Mesenteric fat pad (tissue), 1 donor: ENCODE results near the gene GABRD. TPM values are rescaled to one million over a fixed set of nuclear protein-coding genes. Genes with fewer than 3 reads are reported as not detected.

ENCODE experiments used
- DNase-seq: peaks from one replicate; pipeline ENCODE4 v3.0.0-alpha.2; 2020; ENCODE audit warnings: low spot score
- total RNA-seq: library from RNA; stranded (reverse); fragmentation: NEBNext Ultra II Directional; extraction: Animal tissue kit (Norgen Biotek cat#: 25700); gene quantifications from one replicate; pipeline ENCODE4 v1.2.1, GENCODE V29; 2021
- donor health status: DM: yes; HTN: yes; CAD: no.

Gene GABRD
- total RNA-seq, 1 donor from 2014 or later = not detected

GRCh38 chr1:1985375-1986050 lies 33.6 kb upstream of the GABRD start:
- DNase-seq = no peak

GRCh38 chr1:1986451-1987141 lies 32.5 kb upstream of the GABRD start:
- no peak for DNase-seq

- DNase-seq = no peak
Measured at GRCh38 chr1:1987142-1987510, 32.0 kb upstream of the GABRD start.

DNA sequence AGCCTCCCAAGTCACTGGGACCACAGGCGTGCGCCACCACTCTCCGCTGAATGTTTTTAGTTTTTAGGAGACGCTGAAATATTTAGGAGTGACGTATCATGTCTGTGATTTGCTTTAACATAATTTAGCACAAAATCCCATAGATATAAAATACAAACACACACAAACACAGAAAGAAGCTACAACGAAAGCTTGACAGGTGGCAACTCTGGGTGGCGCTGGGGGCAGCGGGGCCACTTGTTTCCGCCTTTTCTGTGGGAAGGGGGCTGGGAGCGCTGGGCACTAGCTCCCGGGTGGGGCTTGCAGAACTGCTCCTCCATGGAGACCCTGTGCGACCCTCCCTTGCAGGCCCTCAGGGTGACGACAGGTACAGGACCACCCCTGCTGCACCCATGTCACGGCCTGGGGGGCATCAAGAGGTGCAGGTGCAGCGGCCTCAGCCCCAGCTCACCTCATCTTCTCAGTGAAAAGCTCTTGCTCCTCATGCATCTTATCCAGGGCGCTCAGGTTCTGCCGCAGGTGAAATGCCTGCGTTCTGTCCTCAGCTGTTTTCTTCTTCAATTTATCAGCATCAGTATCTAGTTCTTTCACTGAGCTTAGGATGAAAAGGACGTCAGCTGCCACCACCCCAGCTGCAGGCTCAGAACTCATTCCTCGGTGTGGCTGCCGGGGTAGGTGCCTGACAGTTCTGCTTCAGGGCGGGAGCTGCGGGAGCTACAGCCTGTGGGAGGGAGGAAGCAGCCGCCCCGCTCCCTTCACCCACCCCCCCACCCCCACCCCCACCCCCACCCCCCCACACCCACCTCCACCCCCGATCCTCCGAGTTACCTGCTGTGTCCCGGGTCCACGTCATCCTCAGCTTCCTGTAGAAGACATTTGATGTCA lies 30.8 kb upstream of the GABRD start:
- no peak for DNase-seq

GRCh38 chr1:1989102-1989542 lies 30.0 kb upstream of the GABRD start:
- no peak for DNase-seq

DNA sequence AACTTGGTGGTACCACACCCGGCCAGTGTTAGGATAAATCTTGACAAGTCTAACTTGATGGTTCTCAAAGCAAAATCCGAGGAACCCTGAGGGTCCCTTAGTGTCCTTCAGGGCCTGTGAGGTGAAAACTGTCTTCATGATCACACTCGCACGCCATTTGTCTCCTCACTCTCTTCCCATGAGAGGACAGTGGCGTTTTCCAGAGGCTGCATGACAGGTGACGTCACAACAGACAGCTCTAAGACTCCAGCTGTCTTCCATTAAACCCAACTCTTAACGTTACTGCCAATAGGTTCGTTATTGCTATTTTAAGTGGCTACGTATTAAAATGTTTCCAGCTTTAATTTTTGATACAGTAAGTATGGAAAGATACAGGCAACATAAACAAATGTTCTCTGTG lies 29.4 kb upstream of the GABRD start:
- no peak for DNase-seq

DNA sequence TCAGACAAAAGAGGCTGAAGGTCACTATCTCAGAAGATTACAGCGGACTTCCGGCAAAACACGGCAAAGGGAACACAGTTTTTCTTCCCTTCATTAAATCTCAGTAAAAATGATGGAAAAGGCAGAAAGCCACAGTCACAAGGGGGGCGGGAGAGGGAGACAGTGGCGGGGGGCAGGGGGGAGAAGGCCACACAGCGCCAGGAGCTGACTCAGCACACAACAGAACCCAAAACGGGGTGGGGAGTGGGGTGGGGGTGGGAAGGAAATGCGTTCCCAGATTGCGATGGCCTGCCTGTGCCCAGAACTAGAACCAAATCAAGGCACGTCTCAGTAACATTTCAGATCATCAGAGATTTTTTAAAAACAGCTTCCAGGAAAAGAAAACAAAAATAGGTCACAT lies 28.9 kb upstream of the GABRD start:
- DNase-seq = no peak

GRCh38 chr1:1994536-1994935 lies 24.6 kb upstream of the GABRD start:
- DNase-seq = no peak

GRCh38 chr1:1996207-1996651 lies 22.9 kb upstream of the GABRD start:
- DNase-seq = no peak

DNA sequence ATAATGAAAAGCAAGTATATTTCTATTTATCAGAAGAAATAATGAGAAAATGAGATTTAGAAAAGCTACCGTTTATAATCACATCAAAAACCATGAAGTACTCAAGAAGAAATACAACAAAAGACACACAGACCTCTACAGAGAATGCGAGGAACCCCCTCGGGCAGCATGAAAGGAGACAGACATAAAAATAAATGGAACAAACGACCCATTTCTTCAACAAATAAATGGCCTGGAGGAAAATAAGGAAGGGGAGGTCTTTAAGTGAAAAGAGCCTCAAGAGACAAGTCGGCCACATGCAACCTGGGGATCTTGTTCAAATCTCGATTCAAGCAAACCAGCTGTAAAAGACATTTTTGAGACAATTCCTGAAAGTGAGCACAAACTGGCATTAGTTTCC lies 21.6 kb upstream of the GABRD start:
- DNase-seq = no peak

- no peak for DNase-seq
Measured at GRCh38 chr1:2000432-2000831, 18.7 kb upstream of the GABRD start.

DNA sequence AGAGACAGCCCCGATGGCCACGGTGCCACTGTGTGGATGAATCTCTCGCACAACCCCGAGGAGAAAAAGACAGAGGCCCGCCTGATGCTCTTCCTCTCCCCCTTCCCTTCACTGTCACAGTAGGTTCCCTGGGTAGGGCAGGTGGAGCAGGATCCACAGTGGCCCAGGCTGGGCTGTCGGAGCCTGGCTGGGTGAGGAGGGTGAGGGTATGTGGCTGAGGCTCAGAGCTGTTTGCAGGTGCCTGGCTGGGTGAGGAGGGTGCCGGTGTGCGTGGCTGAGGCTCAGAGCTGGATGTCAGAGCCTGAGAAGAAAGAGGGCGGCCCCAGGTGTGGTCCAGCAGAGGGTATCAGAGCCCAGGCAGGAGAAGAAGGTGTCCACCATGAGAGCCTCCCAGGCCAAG lies 18.3 kb upstream of the GABRD start:
- no peak for DNase-seq

GRCh38 chr1:2001773-2002411 lies 17.3 kb upstream of the GABRD start:
- DNase-seq = no peak

DNA sequence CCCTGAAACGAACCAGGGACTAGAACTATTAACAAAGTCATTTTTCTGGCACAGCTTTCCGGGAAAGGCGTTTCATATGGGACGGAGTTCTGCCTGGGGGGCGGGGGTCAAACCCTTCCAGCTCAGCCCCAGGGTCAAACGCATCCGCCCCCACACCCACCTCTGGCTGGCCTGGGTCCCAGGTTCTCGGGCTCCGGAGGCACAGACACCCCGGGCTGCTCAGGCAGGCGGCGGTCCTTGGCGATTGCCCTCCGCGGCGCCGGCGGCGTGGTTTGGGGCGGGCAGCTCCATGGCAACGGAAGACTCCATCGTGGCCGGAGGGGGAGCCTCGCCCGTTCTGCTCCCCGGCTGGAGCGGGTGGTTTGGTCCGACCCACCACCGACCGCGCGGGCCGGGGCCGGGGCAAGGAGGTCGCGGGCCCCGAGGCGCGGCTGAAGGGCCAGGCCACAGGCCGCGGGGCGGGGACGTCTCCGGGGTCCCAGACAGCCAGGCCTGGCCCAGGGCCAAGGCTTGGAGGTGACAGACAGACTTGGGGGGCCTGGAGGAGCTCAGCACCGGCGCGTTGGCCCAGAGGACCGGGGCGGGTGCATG lies 15.5 kb upstream of the GABRD start, which contains the start of gene CFAP74:
TSS of gene CFAP74 (minus strand) at position 246 of the 591 bp plus-strand sequence. CDS start 12,830 bp downstream, outside the sequence.
- DNase-seq = no peak

DNA sequence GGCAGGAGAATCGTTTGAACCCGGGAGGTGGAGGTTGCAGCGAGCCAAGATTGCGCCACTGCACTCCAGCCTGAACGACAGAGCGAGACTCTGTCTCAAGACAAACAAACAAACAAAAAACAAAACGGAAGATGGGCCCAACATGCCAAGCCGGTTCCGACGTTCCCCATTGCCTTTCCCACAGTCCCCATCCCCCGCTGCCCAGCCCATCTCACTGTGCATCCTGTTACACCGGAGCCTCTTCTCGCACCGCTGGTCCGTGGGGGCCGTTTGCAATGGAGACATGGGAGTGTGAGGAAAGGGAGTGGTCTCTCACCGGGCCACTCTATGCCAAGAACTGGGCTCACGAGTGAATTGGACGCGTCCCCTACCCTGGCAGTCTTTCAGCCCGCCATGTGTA lies 14.3 kb upstream of the GABRD start:
- no peak for DNase-seq

GRCh38 chr1:2009101-2010053 lies 9.8 kb upstream of the GABRD start:
- DNase-seq = no peak

DNA sequence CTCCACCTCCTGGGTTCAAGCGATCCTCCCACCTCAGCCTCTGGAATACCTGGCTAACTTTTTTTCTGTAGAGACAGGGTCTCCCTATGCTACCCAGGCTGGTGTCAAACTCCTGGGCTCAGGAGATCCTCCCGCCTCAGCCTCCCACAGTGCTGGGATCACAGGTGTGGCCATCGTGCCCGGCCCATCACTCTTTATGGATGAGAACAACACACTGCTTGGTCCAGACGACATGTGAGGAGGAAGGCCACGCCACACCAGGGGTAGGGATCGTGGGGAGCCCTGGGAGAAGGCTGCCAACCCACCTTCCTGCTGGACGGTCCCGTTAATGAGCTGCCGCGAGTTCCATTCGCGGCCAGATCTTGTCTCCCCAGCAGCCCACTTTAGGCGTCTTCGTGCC lies 5.0 kb upstream of the GABRD start:
- no peak for DNase-seq

GRCh38 chr1:2014741-2015735 lies 4.1 kb upstream of the GABRD start:
- DNase-seq = no peak

DNA sequence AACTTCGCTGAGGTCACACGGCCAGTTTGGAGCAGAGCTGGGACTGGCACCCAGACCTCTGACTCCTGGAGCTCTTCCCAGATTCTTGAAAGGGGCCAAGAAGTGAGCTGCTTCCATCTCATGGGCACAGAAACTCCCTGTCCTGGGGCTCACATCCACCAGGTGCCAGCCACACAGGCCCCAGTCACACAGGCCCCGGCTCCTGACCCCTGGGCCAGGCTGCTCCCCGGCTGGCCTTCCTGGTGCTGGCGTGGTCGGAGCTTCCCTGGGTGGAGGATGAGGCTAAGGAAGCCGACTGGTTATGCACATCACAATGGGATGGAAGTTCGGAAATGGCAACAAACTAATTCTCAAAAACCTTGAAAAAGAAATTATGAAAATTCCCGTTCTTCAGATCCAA lies 3.0 kb upstream of the GABRD start:
- DNase-seq = no peak
